ENCODE measurements around the gene LRRC18. TPM values are rescaled to one million over a fixed set of nuclear protein-coding genes. Genes with fewer than 3 reads are reported as not detected.

Gene LRRC18
- total RNA-seq, 1 experiment from 2014 or later = not detected

- no peak for TF ChIP-seq CTCF (IDR thresholded peaks at IDR 0.05; ENCODE audit: insufficient read depth in 1 of 2, low read depth in 1 of 2, low read length in 1 of 2, severe bottlenecking in 1 of 2, unreplicated experiment in 1 of 2)
- H3K36me3 Mint-ChIP-seq (ENCODE audit: insufficient read depth, unreplicated experiment) = no peaks in the 10 kb centered on the region
- no peaks in the 10 kb centered on the region for H3K9me3 Mint-ChIP-seq (ENCODE audit: unreplicated experiment)
- ChIA-PET CTCF (no interaction called here), POLR2A (no interaction called here)
- no peak overlapping the region for H3K4me3 Mint-ChIP-seq (ENCODE audit: unreplicated experiment)
- no peak overlapping the region for H3K27ac Mint-ChIP-seq (ENCODE audit: unreplicated experiment)
- DNase-seq = no peak
- Histone ChIP-seq H3K27me3 (replicated peaks; ENCODE audit: control insufficient read depth, insufficient read depth, low read length) (peaks cover 1% of the 10 kb centered on the region), H3K9me3 (no peaks in the 10 kb centered on the region), H3K4me1 (no peaks in the 10 kb centered on the region), H3K36me3 (ENCODE audit: control insufficient read depth, insufficient read depth, low read length) (no peaks in the 10 kb centered on the region), H3K4me3 (ENCODE audit: low read depth, low read length) (no peak overlapping the region)
- intact Hi-C loops (cut with micrococcal nuclease; ENCODE audit: unreplicated experiment) = no loop called here
- BruUV-seq (replicated peaks) = no TSS peak
- H3K27me3 Mint-ChIP-seq (ENCODE audit: insufficient read depth, unreplicated experiment) = peaks cover 21% of the 10 kb centered on the region
- H3K4me1 Mint-ChIP-seq (ENCODE audit: low read depth, unreplicated experiment) = no peaks in the 10 kb centered on the region
Observed at GRCh38 chr10:48932831-48933664, 6.6 kb downstream of the LRRC18 start.

DNA sequence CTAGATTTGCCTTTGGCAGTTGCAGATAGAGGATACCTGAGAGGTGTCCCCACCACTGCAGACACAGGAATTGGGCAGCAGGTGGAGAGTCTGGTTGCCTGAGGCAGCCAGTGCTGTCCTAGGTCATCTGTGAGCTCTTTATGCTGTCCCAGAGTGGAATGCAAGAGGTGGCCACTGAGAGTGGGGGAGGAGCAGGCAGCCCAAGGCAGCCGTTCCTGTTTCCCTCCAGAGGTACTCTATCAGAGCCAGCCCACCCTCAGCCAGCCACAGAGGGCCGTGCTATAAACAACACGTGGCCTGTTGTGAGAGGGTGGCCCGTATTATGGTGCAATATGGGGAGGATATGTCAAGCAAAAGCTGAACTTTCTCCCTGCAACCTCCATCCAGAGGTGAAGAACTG is 8.5 kb downstream of the LRRC18 start:
- Mint-ChIP-seq H3K4me3 (ENCODE audit: unreplicated experiment) (no peak overlapping the region), H3K4me1 (ENCODE audit: low read depth, unreplicated experiment) (no peaks in the 10 kb centered on the region), H3K27ac (ENCODE audit: unreplicated experiment) (no peak overlapping the region), H3K27me3 (ENCODE audit: insufficient read depth, unreplicated experiment) (peaks cover 26% of the 10 kb centered on the region), H3K9me3 (ENCODE audit: unreplicated experiment) (no peaks in the 10 kb centered on the region), H3K36me3 (ENCODE audit: insufficient read depth, unreplicated experiment) (no peaks in the 10 kb centered on the region)
- Histone ChIP-seq H3K9me3 (no peaks in the 10 kb centered on the region), H3K27me3 (replicated peaks; ENCODE audit: control insufficient read depth, insufficient read depth, low read length) (peaks cover 3% of the 10 kb centered on the region), H3K36me3 (ENCODE audit: control insufficient read depth, insufficient read depth, low read length) (no peaks in the 10 kb centered on the region), H3K4me1 (no peaks in the 10 kb centered on the region), H3K4me3 (ENCODE audit: low read depth, low read length) (no peak overlapping the region)
- peak; percentile 44 to 56 for DNase-seq
- ChIA-PET CTCF (interaction anchor here (1.0 kb wide), 1 partner anchor 275 kb away, joined by 3 read pairs; no protein-coding TSS in a partner anchor), POLR2A (no interaction called here)
- intact Hi-C loops (cut with micrococcal nuclease; ENCODE audit: unreplicated experiment) = no loop called here
- no peak for TF ChIP-seq CTCF (IDR thresholded peaks at IDR 0.05; ENCODE audit: insufficient read depth in 1 of 2, low read depth in 1 of 2, low read length in 1 of 2, severe bottlenecking in 1 of 2, unreplicated experiment in 1 of 2)
- no TSS peak for BruUV-seq (replicated peaks)

GRCh38 chr10:48929413-48929990 is 10.1 kb downstream of the LRRC18 start:
- Histone ChIP-seq H3K9me3 (no peaks in the 10 kb centered on the region), H3K4me1 (no peaks in the 10 kb centered on the region), H3K27me3 (replicated peaks; ENCODE audit: control insufficient read depth, insufficient read depth, low read length) (peaks cover 3% of the 10 kb centered on the region), H3K36me3 (ENCODE audit: control insufficient read depth, insufficient read depth, low read length) (no peaks in the 10 kb centered on the region), H3K4me3 (ENCODE audit: low read depth, low read length) (no peak overlapping the region)
- no TSS peak for BruUV-seq (replicated peaks)
- no peaks in the 10 kb centered on the region for H3K9me3 Mint-ChIP-seq (ENCODE audit: unreplicated experiment)
- H3K36me3 Mint-ChIP-seq (ENCODE audit: insufficient read depth, unreplicated experiment) = no peaks in the 10 kb centered on the region
- ChIA-PET POLR2A (no interaction called here), CTCF (no interaction called here)
- no peaks in the 10 kb centered on the region for H3K4me1 Mint-ChIP-seq (ENCODE audit: low read depth, unreplicated experiment)
- no peak for DNase-seq
- no peak overlapping the region for H3K4me3 Mint-ChIP-seq (ENCODE audit: unreplicated experiment)
- no peak for TF ChIP-seq CTCF (IDR thresholded peaks at IDR 0.05; ENCODE audit: insufficient read depth in 1 of 2, low read depth in 1 of 2, low read length in 1 of 2, severe bottlenecking in 1 of 2, unreplicated experiment in 1 of 2)
- H3K27me3 Mint-ChIP-seq (ENCODE audit: insufficient read depth, unreplicated experiment) = peaks cover 30% of the 10 kb centered on the region
- no peak overlapping the region for H3K27ac Mint-ChIP-seq (ENCODE audit: unreplicated experiment)
- intact Hi-C loops (cut with micrococcal nuclease; ENCODE audit: unreplicated experiment) = no loop called here
